ENCODE measurements around the gene BMF.

DNA sequence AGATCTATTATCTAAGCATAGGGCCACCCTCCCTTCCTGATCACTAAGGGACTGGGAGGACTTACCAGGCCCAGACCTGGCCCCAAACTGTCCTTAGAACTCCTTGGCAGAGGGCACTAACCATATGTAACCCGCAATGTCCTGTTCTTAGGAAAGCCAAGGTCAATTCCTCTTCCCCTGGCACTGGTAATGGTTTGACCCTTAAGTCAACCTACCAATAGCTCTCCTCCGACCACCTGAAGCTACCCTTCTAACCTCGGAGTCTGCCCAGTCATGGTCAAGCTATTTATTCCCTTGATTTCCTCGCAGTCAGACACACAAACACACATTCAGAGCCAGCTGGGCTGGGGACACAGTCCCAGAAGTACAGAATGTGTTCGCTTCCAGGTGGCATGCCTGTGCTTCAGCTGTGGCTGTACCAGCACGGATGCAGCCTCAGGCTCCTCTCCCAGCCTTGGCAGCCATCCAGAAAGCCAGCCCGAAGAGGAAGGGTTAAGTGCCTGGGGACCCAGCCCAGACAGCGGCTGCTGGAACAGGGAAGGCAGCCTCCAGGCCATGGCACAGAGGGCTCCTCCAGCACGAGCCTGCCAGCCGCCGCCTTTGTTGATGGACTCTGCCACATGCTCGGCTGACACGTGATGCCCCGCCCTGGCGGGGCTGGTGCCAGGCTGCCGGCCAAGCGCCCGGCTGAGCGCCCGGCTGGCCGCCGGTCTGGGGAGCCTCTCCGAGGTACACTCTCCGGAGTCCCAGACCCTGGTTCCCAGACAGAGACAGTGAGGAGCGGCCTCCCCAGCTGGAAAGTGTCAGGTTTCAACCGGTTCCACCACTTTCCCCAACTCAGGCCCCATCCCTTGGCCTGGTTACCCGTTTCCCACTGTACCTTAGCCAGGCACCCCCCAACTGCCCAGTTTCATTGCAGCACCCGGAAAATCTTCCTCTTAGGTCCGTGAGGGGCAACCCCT is 5.5 kb downstream of the BMF start:
- TF ChIP-seq, protein P1, sequence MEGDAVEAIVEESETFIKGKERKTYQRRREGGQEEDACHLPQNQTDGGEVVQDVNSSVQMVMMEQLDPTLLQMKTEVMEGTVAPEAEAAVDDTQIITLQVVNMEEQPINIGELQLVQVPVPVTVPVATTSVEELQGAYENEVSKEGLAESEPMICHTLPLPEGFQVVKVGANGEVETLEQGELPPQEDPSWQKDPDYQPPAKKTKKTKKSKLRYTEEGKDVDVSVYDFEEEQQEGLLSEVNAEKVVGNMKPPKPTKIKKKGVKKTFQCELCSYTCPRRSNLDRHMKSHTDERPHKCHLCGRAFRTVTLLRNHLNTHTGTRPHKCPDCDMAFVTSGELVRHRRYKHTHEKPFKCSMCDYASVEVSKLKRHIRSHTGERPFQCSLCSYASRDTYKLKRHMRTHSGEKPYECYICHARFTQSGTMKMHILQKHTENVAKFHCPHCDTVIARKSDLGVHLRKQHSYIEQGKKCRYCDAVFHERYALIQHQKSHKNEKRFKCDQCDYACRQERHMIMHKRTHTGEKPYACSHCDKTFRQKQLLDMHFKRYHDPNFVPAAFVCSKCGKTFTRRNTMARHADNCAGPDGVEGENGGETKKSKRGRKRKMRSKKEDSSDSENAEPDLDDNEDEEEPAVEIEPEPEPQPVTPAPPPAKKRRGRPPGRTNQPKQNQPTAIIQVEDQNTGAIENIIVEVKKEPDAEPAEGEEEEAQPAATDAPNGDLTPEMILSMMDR (IDR thresholded peaks at IDR 0.05), result no peak
- peak in 2 of 3 donors; percentile 36 to 40 for TF ChIP-seq POLR2A (IDR thresholded peaks at IDR 0.05)

Data from body of pancreas (tissue), 4 donors.